VCaP (cell line): Measurements from ENCODE around the gene HDAC9.

Source experiments
- H3K27ac ChIP-seq: fragments of 450-650 bp; 2 replicates; pipeline ENCODE4 v1.5.1; 2017
- CTCF ChIP-seq: fragments of 450-650 bp; conservative IDR thresholded peaks from 2 replicates; pipeline ENCODE4 v1.5.1; 2017; ENCODE audit warnings: mild to moderate bottlenecking, moderate library complexity

Gene HDAC9

GRCh38 chr7:18860221-18860620, 364.7 kb downstream of the HDAC9 start:
- no peak overlapping the region for H3K27ac ChIP-seq
- TF ChIP-seq CTCF = no peak

- TF ChIP-seq CTCF = no peak
- H3K27ac ChIP-seq = no peak overlapping the region
Observed at GRCh38 chr7:18861514-18862118, 366.1 kb downstream of the HDAC9 start.

DNA sequence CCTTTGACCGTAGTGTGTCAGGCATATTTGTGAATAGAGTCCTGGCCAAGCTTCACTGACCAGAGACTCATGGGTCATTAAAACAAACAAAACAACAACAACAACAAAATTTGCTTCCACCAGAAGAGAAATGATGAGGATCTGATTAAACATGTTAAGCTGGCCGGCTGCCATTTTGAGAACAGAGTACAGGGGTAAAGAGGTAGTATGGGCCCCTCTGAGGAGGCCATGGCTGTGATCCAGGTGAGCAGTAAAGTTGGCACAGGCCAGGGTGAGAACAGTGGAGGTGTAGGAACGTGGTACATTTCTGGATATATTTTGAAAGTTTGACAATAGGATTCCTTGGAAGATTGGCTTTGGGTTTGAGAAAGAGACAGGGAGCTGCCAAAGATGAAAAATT, 369.4 kb downstream of the HDAC9 start:
- no peak for TF ChIP-seq CTCF
- no peak overlapping the region for H3K27ac ChIP-seq

- no peak for TF ChIP-seq CTCF
- no peak overlapping the region for H3K27ac ChIP-seq
Observed at GRCh38 chr7:18866359-18867036, 370.9 kb downstream of the HDAC9 start.

GRCh38 chr7:18872344-18872743, 376.8 kb downstream of the HDAC9 start:
- H3K27ac ChIP-seq = no peak overlapping the region
- TF ChIP-seq CTCF = no peak

DNA sequence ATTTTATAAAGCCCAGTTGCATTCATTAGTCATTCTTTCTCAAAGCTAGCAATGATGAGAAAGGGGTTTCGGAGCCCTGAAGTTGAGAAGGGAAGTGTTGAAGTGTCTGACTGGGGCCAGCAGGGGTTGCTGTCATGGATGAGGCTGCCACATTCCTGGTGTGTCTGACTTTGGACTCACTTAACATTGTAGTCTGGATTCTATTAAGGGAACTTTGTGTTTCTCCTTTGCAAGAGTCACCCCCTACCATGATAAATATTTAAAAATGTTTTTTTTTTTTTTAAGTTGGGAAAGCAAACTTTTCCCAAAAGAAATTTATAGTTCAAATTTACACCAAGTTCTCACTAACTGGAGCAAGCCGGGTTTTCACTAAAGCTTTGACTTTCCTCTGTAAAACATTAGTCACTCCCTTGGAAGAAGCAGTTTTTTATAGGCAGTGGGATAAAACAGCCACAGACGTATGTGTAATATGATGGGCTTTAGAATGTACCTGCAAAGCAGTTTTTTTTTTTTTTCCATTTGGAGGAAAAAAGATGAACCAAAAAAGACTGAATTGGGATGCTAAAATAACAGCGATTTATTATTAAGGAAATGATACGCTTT, 378.3 kb downstream of the HDAC9 start:
- no peak overlapping the region for H3K27ac ChIP-seq

More for the DNA sequence above, 378.3 kb downstream of the HDAC9 start:
- TF ChIP-seq CTCF = peak; percentile 5; the same call in 1 of the 2 replicates
